Right forelimb (tissue), 1 donor: ENCODE measurements around the gene CAMKK2.
"Not testable (repeated sequence)": the region's sequence is repeated elsewhere in the genome, so short reads cannot be mapped to it uniquely, and the experiment has no call there.

Source experiments
- DNase-seq: peaks from one replicate; pipeline ENCODE4 v3.0.0-alpha.2; 2018

The CAMKK2 gene

GRCh38 chr12:121222847-121223246 is 73.7 kb downstream of the CAMKK2 start:
- DNase-seq = no peak

DNA sequence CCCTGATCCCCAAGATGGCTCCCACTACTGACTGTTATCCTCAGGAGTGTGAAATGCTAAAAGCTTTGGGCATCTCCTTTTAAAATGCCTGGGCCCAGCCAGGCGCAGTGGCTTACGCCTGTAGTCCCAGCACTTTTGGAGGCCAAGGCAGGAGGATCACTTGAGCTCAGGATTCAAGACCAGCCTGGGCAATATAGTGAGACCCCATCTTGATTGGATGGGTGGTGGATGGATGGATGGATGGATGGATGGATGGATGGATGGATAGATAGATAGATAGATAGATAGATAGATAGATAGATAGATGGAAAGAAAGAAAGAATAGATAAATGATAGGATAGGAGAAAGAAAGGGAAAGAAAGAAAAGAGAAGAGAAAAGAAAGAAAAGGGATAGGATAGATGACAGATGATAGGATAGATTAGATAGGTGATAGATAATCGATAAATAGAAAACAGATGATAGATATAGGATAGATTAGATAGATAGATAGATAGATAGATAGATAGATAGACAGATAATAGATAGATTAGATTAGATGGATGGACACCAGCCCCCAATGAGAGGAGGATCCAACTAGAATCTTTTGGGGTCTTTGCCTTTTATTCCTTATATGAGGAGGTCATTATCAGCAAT is 77.0 kb downstream of the CAMKK2 start:
- no peak for DNase-seq

DNA sequence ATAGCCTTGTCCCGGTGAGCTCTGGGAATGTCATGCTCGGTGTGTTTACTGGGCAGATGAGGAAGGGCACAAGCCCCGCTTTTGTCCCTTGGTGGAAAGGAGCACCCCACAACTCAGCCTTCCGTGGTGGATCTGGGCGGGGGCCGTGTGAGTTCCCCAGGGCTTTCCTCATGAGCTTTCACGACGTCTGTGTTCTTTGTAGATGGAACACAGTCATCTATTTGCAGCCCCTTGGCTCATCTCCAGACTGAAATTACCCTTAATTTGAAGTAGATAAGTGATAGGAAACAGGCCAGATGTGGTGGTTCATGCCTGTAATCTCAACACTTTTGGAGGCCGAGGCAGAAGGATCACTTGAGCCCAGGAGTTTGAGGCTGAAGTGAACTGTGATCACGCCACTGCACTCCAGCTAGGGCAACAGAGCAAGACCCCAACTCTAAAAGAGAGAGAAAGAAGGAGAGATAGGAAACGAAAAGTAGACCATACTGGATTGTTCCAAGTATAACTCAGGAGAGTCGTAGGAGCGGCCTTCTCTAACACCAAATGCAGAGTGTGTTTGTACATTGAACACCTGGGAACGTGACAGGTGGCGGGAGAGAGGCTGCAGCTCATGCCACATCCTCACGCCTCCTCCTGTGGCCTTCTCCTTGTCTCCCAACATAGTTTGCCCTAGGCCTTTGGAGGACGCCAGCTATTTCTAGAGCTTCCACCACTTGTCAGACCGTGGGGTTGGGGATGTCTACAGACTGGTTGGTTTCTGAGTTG is 77.7 kb downstream of the CAMKK2 start:
- no peak for DNase-seq

DNA sequence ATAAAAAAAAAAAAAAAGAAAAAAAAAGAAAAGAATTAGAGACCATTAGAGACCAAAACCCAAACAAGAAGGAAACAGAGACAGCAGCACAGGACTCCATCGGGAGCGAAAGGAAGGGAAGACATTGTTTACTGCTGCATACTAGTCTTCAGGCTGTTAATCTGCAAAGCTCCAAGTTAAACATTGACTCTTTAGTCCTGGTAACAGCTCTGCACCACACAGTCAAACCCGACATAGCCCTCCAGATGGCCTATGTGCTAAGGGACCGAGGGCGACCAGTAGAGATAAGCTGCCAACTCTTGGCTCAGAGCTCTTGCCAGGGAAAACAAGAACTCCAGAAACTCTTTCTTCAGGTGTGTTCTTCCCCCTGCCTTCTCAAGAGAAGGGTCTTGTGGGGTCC is 78.7 kb downstream of the CAMKK2 start:
- no peak for DNase-seq

GRCh38 chr12:121217063-121217462 is 79.4 kb downstream of the CAMKK2 start:
- no peak for DNase-seq

DNA sequence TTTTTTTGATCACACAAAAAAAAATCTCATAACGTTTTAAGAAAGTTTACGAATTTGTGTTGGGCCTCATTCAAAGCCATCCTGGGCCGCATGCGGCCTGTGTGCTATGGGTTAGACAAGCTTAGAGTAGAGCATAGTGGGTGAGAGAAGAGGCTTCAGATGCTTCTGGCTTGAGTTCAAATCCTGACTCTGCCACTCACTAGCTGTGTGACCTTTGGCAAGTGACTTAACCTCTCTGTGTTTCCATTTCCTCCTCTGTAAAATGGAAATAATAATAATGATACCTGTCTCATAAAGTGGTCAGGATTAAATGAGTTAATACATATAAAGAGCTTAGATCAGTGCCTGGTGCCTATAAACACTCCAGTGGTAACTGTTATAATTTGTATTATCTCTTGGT is 80.4 kb downstream of the CAMKK2 start:
- no peak for DNase-seq

DNA sequence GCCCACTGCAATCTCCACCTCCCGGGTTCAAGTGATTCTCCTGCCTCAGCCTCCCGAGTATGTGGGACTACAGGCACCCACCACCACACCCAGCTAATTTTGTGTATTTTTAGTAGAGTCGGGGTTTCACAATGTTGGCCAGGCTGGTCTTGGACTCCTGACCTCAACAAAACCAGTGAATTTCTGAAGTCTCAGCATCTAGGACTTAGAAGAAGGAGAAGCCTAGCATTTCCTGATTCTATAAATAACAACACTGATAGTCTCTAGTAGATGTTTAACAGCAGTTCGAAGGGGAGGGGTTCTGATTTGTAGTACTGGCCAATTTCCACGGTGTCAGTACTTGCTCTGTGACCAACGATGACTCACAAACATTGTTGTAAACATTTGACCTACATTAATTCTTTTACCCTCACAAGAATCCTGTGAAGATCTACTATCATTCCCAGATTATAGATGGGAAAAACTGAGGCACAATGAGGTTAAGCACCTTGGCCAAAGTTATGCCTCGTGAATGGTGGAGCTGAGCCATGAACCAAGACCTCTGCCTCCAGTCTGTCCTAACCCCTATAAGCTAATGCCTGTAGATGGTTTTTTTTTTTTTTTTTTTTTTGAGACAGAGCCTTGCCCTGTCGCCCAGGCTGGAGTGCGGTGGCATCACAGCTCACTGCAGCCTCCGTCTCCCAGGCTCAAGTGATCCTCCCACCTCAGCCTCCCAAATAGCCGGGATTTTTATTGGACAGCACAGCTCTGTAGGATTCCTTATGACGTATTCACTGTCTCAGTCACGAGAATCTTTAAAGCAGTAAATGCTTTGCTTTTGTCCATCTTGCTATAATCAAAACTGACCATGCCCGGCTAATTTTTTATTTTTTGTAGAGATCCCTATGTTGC is 81.4 kb downstream of the CAMKK2 start:
- no peak for DNase-seq

DNA sequence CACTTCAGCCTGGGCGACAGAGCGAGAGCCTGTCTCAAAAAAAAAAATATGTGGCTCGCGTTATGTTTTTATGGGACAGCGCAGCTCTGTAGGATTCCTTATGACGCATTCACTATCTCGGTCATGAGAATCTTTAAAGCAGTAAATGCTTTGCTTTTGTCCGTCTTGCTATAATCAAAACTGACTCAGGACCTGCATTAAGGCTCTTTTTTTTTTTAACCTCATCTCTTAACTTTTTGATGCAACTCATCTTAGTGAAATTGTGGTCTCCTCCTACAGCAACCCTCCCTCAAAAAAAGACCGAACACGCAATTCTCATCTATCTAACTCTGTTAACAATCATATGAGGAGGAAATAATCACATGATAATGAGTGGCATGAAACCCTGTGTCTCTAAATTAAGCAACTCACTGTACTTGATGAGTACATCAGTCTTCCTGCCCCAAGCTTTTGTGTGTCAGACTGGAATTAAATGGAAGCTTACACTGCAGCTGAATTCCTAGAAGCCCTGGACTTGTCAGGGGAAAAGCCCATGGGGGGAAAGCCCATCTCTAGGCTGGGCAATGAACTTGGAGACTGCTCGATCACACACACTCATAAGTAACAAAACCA is 82.2 kb downstream of the CAMKK2 start:
- no peak for DNase-seq

DNA sequence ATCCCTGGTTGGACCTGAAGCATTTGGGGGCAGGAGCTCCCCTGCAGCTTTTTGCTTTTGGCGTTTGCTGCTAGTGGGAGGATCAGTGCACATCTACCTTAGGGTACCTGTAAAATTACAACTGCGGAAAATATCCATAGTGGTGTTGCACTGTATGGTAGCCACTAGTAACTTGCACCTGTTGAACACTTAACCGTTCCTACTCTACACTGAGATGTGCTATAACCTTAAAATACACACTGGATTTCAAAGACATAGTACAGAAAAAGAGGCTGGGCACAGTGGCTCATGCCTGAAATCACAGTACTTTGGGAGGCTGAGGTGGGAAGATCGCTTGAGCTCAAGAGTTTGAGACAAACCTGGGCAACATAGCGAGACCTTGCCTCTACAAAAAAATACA is 83.6 kb downstream of the CAMKK2 start:
- DNase-seq = no peak

- peak; percentile 90 for DNase-seq
Observed at GRCh38 chr12:121209624-121210572, 86.6 kb downstream of the CAMKK2 start, which contains the start of gene P2RX4. Gene P2RX4 (plus strand): TSS chr12:121210129. CDS start chr12:121210165, 36 bp downstream.

DNA sequence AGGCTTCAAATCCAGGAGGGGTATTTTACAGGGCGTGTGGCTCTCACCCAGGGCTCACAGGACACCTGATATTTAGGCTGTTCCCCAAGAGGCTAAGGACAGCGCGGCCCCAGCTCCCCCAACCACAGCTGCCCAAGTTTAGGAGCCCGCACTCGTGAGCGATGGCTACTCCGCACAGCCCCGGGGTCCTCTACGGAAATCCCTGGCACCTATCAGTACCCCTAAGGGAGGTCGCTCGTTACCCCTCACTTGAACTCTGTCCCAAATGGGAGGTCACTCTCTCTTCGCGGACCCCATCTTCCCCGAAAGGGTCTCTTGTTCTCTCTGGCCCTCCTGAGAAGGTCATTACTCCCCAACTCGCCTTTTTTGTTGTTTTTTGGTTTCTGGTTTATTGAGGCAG is 87.3 kb downstream of the CAMKK2 start:
- no peak for DNase-seq

DNA sequence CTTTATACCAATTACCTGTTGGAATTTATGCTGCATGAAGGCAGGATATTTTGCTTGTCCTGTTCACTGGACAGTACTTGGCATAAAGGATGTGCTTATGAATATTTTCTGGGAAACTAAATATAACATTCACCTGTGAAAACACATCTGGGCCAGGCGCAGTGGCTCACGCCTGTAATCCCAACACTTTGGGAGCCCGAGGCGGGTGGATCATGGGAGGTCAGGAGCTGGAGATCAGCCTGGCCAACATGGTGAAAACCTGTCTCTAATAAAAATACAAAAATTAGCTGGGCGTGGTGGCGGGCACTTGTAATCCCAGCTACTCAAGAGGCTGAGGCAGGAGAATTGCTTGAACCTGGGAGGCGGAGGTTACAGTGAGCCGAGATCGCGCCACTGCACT is 87.9 kb downstream of the CAMKK2 start:
- DNase-seq = not testable (repeated sequence)

DNA sequence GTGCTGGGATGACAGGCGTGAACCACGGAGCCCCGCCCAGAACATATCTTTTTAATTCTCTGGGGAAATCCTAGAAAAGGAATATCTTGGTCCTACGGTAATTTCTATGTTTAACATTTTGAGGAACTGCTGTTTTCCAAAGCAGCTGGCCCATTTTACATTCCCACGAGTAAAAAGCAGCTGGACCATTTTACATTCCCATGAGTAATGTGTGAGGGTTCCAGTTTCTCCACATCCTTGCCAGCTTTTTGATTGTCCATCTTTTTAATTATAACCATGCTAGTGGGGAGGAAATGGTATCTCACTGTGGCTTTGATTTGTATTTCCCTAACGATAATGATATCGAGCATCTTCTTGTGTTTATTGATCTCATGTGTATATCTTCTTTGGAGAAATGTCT is 91.0 kb downstream of the CAMKK2 start:
- DNase-seq = no peak

GRCh38 chr12:121203482-121203881 is 93.0 kb downstream of the CAMKK2 start:
- DNase-seq = no peak

GRCh38 chr12:121202407-121203355 is 93.8 kb downstream of the CAMKK2 start:
- no peak for DNase-seq

GRCh38 chr12:121201140-121201539 is 95.4 kb downstream of the CAMKK2 start:
- DNase-seq = not testable (repeated sequence)

- DNase-seq = no peak
Observed at GRCh38 chr12:121198949-121199348, 97.6 kb downstream of the CAMKK2 start.

- no peak for DNase-seq
Observed at GRCh38 chr12:121196902-121197301, 99.6 kb downstream of the CAMKK2 start.

GRCh38 chr12:121191151-121191550 is 105.4 kb downstream of the CAMKK2 start:
- no peak for DNase-seq

- no peak for DNase-seq
Observed at GRCh38 chr12:121190523-121191031, 105.9 kb downstream of the CAMKK2 start.
